PC-3 (cell line): ENCODE results near the gene UBE4A. TPM values are rescaled to one million over a fixed set of nuclear protein-coding genes. Genes with fewer than 3 reads are reported as not detected.

Experiments used
- ATAC-seq: fragments of 200-7000 bp; cut with Tn5 transposase; 2 replicates; pipeline ENCODE4 v1.9.1; 2020; ENCODE audit warnings: mild to moderate bottlenecking, moderate library complexity
- Bru-seq: library from RNA; stranded (reverse); fragments of 400-500 nt; gene quantifications from one replicate; lab custom pipeline; 2021; lab: Mats Ljungman, UMichigan
- BruChase-seq, 2 experiments: library from RNA; stranded (reverse); fragments of 400-500 nt; gene quantifications; one replicate each; lab custom pipeline; 2021; lab: Mats Ljungman, UMichigan
- BruUV-seq: library from RNA; stranded (reverse); fragments of 400-500 nt; replicated peaks from 2 replicates; lab custom pipeline; 2021; lab: Mats Ljungman, UMichigan
- CTCF ChIA-PET: fragments of 300-600 bp; sonication (Branson Sonifier 250); formaldehyde crosslinking; loops from one replicate; lab custom pipeline; 2022; ENCODE audit warnings: antibody characterized with exemption; lab: Charles Lee
- POLR2A ChIA-PET: fragments of 300-600 bp; sonication (Branson Sonifier 250); formaldehyde crosslinking; loops from one replicate; lab custom pipeline; 2022; ENCODE audit warnings: antibody characterized with exemption; ENCODE audit not compliant: unreplicated experiment; lab: Charles Lee
- DNase-seq: peaks from one replicate; pipeline ENCODE4 v3.0.0-alpha.2; 2015
- H2AFZ ChIP-seq: fragments of 300-600 bp; sonication (generic); 2 replicates; pipeline ENCODE4 v1.6.0; 2016; ENCODE audit warnings: antibody characterized with exemption, low read length
- H3F3A ChIP-seq: fragments of 300-600 bp; sonication (generic); one replicate; pipeline ENCODE4 v1.6.0; 2017; ENCODE audit warnings: antibody characterized with exemption, low read length, control low read depth, mild to moderate bottlenecking; ENCODE audit not compliant: unreplicated experiment
- H3K27ac ChIP-seq: fragments of 300-600 bp; sonication (generic); 2 replicates; pipeline ENCODE4 v1.5.1; 2016; ENCODE audit warnings: mild to moderate bottlenecking, low read length
- H3K27me3 ChIP-seq: fragments of 300-600 bp; sonication (generic); 2 replicates; pipeline ENCODE4 v1.6.1; 2016; ENCODE audit warnings: low read length, mixed read lengths
- H3K36me3 ChIP-seq: fragments of 300-600 bp; sonication (generic); 2 replicates; pipeline ENCODE4 v1.6.1; 2016; ENCODE audit warnings: low read depth, mixed run types, low read length, mixed read lengths
- H3K4me1 ChIP-seq: fragments of 300-600 bp; sonication (generic); 2 replicates; pipeline ENCODE4 v1.5.1; 2016; ENCODE audit warnings: low read length; ENCODE audit not compliant: insufficient read depth
- H3K4me2 ChIP-seq: fragments of 300-600 bp; sonication (generic); 2 replicates; pipeline ENCODE4 v1.6.0; 2016; ENCODE audit warnings: low read length
- H3K4me3 ChIP-seq: fragments of 300-600 bp; sonication (generic); 2 replicates; pipeline ENCODE4 v1.5.1; 2016; ENCODE audit warnings: mild to moderate bottlenecking, low read length, mixed read lengths
- H3K79me2 ChIP-seq: fragments of 300-600 bp; sonication (generic); 2 replicates; pipeline ENCODE4 v1.6.1; 2017; ENCODE audit warnings: low read length, mixed read lengths
- H3K9ac ChIP-seq: fragments of 300-600 bp; sonication (generic); 2 replicates; pipeline ENCODE4 v1.6.0; 2016; ENCODE audit warnings: mild to moderate bottlenecking, low read length
- H3K9me2 ChIP-seq: fragments of 300-600 bp; sonication (generic); replicated peaks from 2 replicates; pipeline ENCODE4 v1.6.1; 2016; ENCODE audit warnings: mixed run types, low read length, mixed read lengths
- H3K9me3 ChIP-seq: fragments of 300-600 bp; sonication (generic); 2 replicates; pipeline ENCODE4 v1.6.1; 2016; ENCODE audit warnings: low read length, mixed read lengths
- H4K20me1 ChIP-seq: fragments of 300-600 bp; sonication (generic); 2 replicates; pipeline ENCODE4 v1.6.1; 2016; ENCODE audit warnings: low read length, mixed read lengths
- EZH2 ChIP-seq: fragments of 300-600 bp; sonication (generic); IDR thresholded peaks from one replicate; pipeline ENCODE4 v1.6.1; 2017; ENCODE audit warnings: antibody characterized with exemption, mild to moderate bottlenecking, low read length; ENCODE audit not compliant: unreplicated experiment
- EZH2phosphoT487 ChIP-seq: fragments of 300-600 bp; sonication (generic); IDR thresholded peaks from 2 replicates; pipeline ENCODE4 v1.6.1; 2018; ENCODE audit warnings: mild to moderate bottlenecking, antibody characterized with exemption, low read length, borderline replicate concordance
- intact Hi-C: fragments of 100-400 bp; cut with micrococcal nuclease; formaldehyde crosslinking; loops from 2 replicates; pipeline ENCODE4 v1.9.0; 2023
- long read RNA-seq: library from polyadenylated mRNA; unstranded; transcript quantifications from one replicate; pipeline ENCODE4 v2.0.0, GENCODE V29; 2021; ENCODE audit not compliant: unreplicated experiment
- total RNA-seq: library from RNA; depleted of rRNA; stranded (reverse); fragments of >200 nt; gene quantifications from 2 replicates; pipeline ENCODE4 v1.2.3, GENCODE V29; 2014; rRNA removed
- TF ChIP-seq, protein P1 (sequence below): fragments of 300-600 bp; sonication (generic); conservative IDR thresholded peaks from 2 replicates; pipeline ENCODE4 v1.5.1; 2017; ENCODE audit warnings: antibody characterized with exemption, low read depth, mild to moderate bottlenecking, low read length

Gene UBE4A
- total RNA-seq (51.7 and 56.4 TPM in 2 replicates), Bru-seq, nascent RNA (percentile 83 among the genes with signal in this experiment), BruChase-seq, experiment 1, labeled RNA remaining after a 6-hour chase (percentile 91 among the genes with signal in this experiment), BruChase-seq, experiment 2, labeled RNA remaining after a 2-hour chase (percentile 92 among the genes with signal in this experiment)
- long read RNA-seq, full-length matches to known transcripts = 28 of 71 reads
- long read RNA-seq, partial matches to known transcripts = 24 of 71 reads
- long read RNA-seq, other reads (novel, unspliced or antisense) = 19 of 71 reads

GRCh38 chr11:118359295-118359958 is at the start of gene UBE4A:
Gene UBE4A (plus strand): TSS chr11:118359600. CDS start chr11:118365081, 5,481 bp downstream.
- Histone ChIP-seq H3F3A (no peaks in the 10 kb centered on the region), H3K9me2 (no peaks in the 10 kb centered on the region), H3K79me2 (peaks cover 43% of the 10 kb centered on the region), H3K4me3 (peak within 1 kb of the TSS; percentile 94), H2AFZ (peak within 1 kb of the TSS; percentile 92), H3K27me3 (no peaks in the 10 kb centered on the region), H3K36me3 (peaks cover 2% of the 10 kb centered on the region; the same call in 1 of the 2 replicates), H3K9ac (peak within 1 kb of the TSS; percentile 89), H3K4me2 (peak within 1 kb of the TSS; percentile 100), H3K27ac (no peak within 1 kb of the TSS), H3K4me1 (peaks cover 4% of the 10 kb centered on the region), H4K20me1 (no peaks in the 10 kb centered on the region), H3K9me3 (no peaks in the 10 kb centered on the region)
- intact Hi-C loops = no loop called here
- no TSS peak for BruUV-seq
- DNase-seq (peak; percentile 96), ATAC-seq (peak; percentile 95)
- ChIA-PET POLR2A (no interaction called here), CTCF (interaction anchor here (0.6 kb wide), 1 partner anchor 8 kb away, joined by 3 read pairs; no protein-coding TSS in a partner anchor)
- TF ChIP-seq, protein P1, sequence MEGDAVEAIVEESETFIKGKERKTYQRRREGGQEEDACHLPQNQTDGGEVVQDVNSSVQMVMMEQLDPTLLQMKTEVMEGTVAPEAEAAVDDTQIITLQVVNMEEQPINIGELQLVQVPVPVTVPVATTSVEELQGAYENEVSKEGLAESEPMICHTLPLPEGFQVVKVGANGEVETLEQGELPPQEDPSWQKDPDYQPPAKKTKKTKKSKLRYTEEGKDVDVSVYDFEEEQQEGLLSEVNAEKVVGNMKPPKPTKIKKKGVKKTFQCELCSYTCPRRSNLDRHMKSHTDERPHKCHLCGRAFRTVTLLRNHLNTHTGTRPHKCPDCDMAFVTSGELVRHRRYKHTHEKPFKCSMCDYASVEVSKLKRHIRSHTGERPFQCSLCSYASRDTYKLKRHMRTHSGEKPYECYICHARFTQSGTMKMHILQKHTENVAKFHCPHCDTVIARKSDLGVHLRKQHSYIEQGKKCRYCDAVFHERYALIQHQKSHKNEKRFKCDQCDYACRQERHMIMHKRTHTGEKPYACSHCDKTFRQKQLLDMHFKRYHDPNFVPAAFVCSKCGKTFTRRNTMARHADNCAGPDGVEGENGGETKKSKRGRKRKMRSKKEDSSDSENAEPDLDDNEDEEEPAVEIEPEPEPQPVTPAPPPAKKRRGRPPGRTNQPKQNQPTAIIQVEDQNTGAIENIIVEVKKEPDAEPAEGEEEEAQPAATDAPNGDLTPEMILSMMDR = no peak
- TF ChIP-seq EZH2 = no peak
- TF ChIP-seq EZH2phosphoT487 = no peak

DNA sequence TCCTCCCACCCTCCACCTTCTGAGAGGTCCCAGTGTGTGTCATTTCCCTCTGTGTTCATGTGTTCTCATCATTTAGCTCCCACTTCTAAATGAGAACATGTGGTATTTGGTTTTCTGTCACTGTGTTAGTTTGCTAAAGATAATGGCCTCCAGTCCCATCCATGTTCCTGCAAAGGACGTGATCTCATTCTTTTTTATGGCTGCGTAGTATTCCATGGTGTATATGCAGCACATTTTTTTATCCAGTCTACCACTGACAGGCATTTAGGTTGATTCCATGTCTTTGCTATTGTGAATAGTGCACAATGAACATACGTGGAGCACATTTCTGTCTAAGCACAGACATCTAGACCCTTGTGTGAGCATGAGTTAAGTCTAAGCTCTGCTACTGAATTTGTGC is 49.1 kb upstream of the UBE4A start:
- BruUV-seq = no TSS peak
- Histone ChIP-seq H4K20me1 (no peaks in the 10 kb centered on the region), H3K9me3 (no peaks in the 10 kb centered on the region), H3K9ac (no peak overlapping the region), H3K36me3 (no peaks in the 10 kb centered on the region), H3K79me2 (no peaks in the 10 kb centered on the region), H3K27ac (no peak overlapping the region), H3K9me2 (no peaks in the 10 kb centered on the region), H3K4me3 (no peak overlapping the region), H3K4me1 (peaks cover 9% of the 10 kb centered on the region), H3K27me3 (no peaks in the 10 kb centered on the region), H3K4me2 (no peak overlapping the region), H3F3A (no peaks in the 10 kb centered on the region), H2AFZ (no peak overlapping the region)
- TF ChIP-seq EZH2 (no peak), EZH2phosphoT487 (no peak)
- TF ChIP-seq, protein P1 = no peak
- CTCF ChIA-PET = no interaction called here
- ATAC-seq (no peak), DNase-seq (no peak)
- POLR2A ChIA-PET = no interaction called here
- intact Hi-C loops = no loop called here
